ENCODE measurements around the gene MAPK10. TPM values are rescaled to one million over a fixed set of nuclear protein-coding genes. Genes with fewer than 3 reads are reported as not detected.
A peak's percentile ranks its signal among the peaks of the same experiment; 100 is the strongest.

Gene MAPK10
- total and polyA plus RNA-seq, 9 donors: 1.9 to 5.6 (median 3.1) TPM

DNA sequence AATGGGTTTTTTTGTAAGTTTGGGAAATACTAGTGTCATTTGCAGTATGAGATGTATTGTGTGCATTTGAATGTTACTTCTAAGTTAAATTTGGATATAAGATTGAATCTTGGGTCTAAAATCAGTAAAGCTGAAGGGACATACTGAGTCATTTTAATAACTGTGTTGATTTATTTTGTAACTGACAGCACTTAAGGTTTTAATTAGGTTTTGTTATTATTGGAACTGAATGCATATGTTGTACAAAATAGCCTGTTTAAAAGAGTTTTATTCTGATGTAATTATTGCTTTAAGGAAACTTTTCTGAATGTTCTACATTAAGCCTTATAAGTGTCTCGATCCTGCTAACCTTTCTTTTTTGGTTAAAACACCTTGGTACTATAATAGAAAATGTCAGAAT is 396.6 kb downstream of the MAPK10 start:
- WGBS (ENCODE audit: insufficient coverage): no CpG with 5 or more reads among the region's 1 CpG
- no peak for DNase-seq
- H3K27ac ChIP-seq (ENCODE audit: low read length): no peak overlapping the region
- no peaks in the 10 kb centered on the region for H3K9me3 ChIP-seq (replicated peaks; ENCODE audit: control insufficient read depth, low read depth, low read length)
- H3K4me3 ChIP-seq (ENCODE audit: low read length): no peak overlapping the region
- H3K36me3 ChIP-seq (ENCODE audit: control insufficient read depth, insufficient read depth, low read length): no peaks in the 10 kb centered on the region
- peaks cover 4% of the 10 kb centered on the region for H3K4me1 ChIP-seq (ENCODE audit: control insufficient read depth, insufficient read depth, low read length)
- H3K27me3 ChIP-seq (ENCODE audit: control insufficient read depth, insufficient read depth, low read length): no peaks in the 10 kb centered on the region

GRCh38 chr4:85961887-85962286 is 398.0 kb downstream of the MAPK10 start:
- no peaks in the 10 kb centered on the region for H3K27me3 ChIP-seq (ENCODE audit: control insufficient read depth, insufficient read depth, low read length)
- WGBS (ENCODE audit: insufficient coverage): no CpG with 5 or more reads among the region's 4 CpGs
- H3K4me3 ChIP-seq (ENCODE audit: low read length): no peak overlapping the region

DNA sequence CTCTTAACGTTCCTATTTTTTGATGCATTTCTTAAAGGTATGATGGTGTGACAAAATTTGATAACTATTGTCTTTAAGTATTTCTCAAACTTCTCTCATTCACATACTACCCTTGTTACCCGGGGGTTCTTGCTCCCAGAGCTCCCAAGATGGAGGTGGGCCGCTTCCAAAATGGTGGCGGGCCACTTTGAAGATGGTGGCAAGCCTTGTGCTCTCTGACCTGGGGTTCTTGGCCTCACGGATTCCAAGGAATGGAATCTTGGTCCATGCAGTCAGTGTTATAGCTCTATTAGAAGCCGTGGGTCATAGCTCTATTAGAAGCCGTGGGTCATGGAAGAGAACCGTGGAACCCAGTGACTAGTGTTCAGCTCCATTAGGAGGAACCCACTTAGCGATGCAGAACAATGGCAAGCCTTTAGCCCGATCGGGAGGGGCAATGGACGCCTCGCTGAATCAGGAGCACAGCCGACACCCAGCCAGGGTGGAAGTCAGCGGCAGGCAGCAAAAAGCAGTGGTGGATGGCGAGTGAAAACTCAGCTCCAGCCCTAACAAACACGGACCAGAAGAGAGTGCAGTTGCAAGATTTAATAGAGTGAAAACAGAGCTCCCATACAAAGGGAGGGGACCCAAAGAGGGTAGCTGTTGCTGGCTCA is 403.4 kb downstream of the MAPK10 start:
- no peak overlapping the region for H3K27ac ChIP-seq (ENCODE audit: low read length)
- WGBS (ENCODE audit: insufficient coverage): 95% methylated on average over 13 of the region's 17 CpGs
- DNase-seq: no peak
- H3K27me3 ChIP-seq (ENCODE audit: control insufficient read depth, insufficient read depth, low read length): no peaks in the 10 kb centered on the region
- peaks cover 7% of the 10 kb centered on the region for H3K4me1 ChIP-seq (ENCODE audit: control insufficient read depth, insufficient read depth, low read length)
- H3K9me3 ChIP-seq (replicated peaks; ENCODE audit: control insufficient read depth, low read depth, low read length): no peaks in the 10 kb centered on the region
- no peak overlapping the region for H3K4me3 ChIP-seq (ENCODE audit: low read length)
- H3K36me3 ChIP-seq (ENCODE audit: control insufficient read depth, insufficient read depth, low read length): peaks cover 2% of the 10 kb centered on the region

More at GRCh38 chr4:85961887-85962286, 398.0 kb downstream of the MAPK10 start:
- H3K36me3 ChIP-seq (ENCODE audit: control insufficient read depth, insufficient read depth, low read length): no peaks in the 10 kb centered on the region
- H3K27ac ChIP-seq (ENCODE audit: low read length): peak overlapping the region; percentile 9
- no peak for DNase-seq
- peaks cover 4% of the 10 kb centered on the region for H3K4me1 ChIP-seq (ENCODE audit: control insufficient read depth, insufficient read depth, low read length)
- no peaks in the 10 kb centered on the region for H3K9me3 ChIP-seq (replicated peaks; ENCODE audit: control insufficient read depth, low read depth, low read length)

GRCh38 chr4:85955620-85956292 is 404.1 kb downstream of the MAPK10 start:
- no peak for DNase-seq
- peaks cover 2% of the 10 kb centered on the region for H3K36me3 ChIP-seq (ENCODE audit: control insufficient read depth, insufficient read depth, low read length)
- H3K9me3 ChIP-seq (replicated peaks; ENCODE audit: control insufficient read depth, low read depth, low read length): no peaks in the 10 kb centered on the region
- peaks cover 7% of the 10 kb centered on the region for H3K4me1 ChIP-seq (ENCODE audit: control insufficient read depth, insufficient read depth, low read length)
- H3K27ac ChIP-seq (ENCODE audit: low read length): no peak overlapping the region
- H3K4me3 ChIP-seq (ENCODE audit: low read length): no peak overlapping the region
- no peaks in the 10 kb centered on the region for H3K27me3 ChIP-seq (ENCODE audit: control insufficient read depth, insufficient read depth, low read length)

DNA sequence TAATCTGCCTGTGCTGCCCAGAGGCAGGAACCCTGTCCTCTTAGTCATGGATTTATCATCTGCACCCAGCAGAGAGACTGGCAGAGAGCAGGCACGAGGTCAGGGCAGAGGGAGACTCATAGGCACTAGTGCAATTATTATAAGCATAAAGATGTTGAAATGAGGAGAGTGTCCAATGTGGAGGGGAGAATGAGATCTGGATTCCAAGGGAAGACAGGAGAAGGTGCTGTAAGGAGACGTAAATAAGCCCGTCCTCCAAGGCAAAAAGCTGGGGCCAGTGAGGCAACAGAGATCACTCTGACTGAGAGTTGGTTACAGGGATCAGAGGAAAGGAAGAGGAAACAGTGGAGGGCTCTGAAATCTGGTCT is 406.2 kb downstream of the MAPK10 start:
- Histone ChIP-seq H3K4me1 (ENCODE audit: control insufficient read depth, insufficient read depth, low read length) (peaks cover 7% of the 10 kb centered on the region), H3K27me3 (ENCODE audit: control insufficient read depth, insufficient read depth, low read length) (no peaks in the 10 kb centered on the region), H3K9me3 (replicated peaks; ENCODE audit: control insufficient read depth, low read depth, low read length) (no peaks in the 10 kb centered on the region), H3K27ac (ENCODE audit: low read length) (peak overlapping the region; percentile 77), H3K36me3 (ENCODE audit: control insufficient read depth, insufficient read depth, low read length) (peaks cover 2% of the 10 kb centered on the region), H3K4me3 (ENCODE audit: low read length) (no peak overlapping the region)
- 69% methylated on average over 3 of the region's 3 CpGs for whole genome bisulfite sequencing (ENCODE audit: insufficient coverage)
- no peak for DNase-seq

GRCh38 chr4:85952972-85953650 is 406.7 kb downstream of the MAPK10 start:
- H3K9me3 ChIP-seq (replicated peaks; ENCODE audit: control insufficient read depth, low read depth, low read length): no peaks in the 10 kb centered on the region
- 13% methylated on average over 1 of the region's 3 CpGs for WGBS (ENCODE audit: insufficient coverage)
- no peaks in the 10 kb centered on the region for H3K27me3 ChIP-seq (ENCODE audit: control insufficient read depth, insufficient read depth, low read length)
- H3K27ac ChIP-seq (ENCODE audit: low read length): peak overlapping the region; percentile 77
- peaks cover 2% of the 10 kb centered on the region for H3K36me3 ChIP-seq (ENCODE audit: control insufficient read depth, insufficient read depth, low read length)
- no peak overlapping the region for H3K4me3 ChIP-seq (ENCODE audit: low read length)
- peaks cover 7% of the 10 kb centered on the region for H3K4me1 ChIP-seq (ENCODE audit: control insufficient read depth, insufficient read depth, low read length)
- DNase-seq: peak; percentile 85

GRCh38 chr4:85952528-85952927 is 407.3 kb downstream of the MAPK10 start:
- Histone ChIP-seq H3K27me3 (ENCODE audit: control insufficient read depth, insufficient read depth, low read length) (no peaks in the 10 kb centered on the region), H3K9me3 (replicated peaks; ENCODE audit: control insufficient read depth, low read depth, low read length) (no peaks in the 10 kb centered on the region), H3K4me1 (ENCODE audit: control insufficient read depth, insufficient read depth, low read length) (peaks cover 7% of the 10 kb centered on the region), H3K36me3 (ENCODE audit: control insufficient read depth, insufficient read depth, low read length) (peaks cover 2% of the 10 kb centered on the region), H3K27ac (ENCODE audit: low read length) (peak overlapping the region; percentile 77), H3K4me3 (ENCODE audit: low read length) (no peak overlapping the region)
- no CpG with 5 or more reads among the region's 3 CpGs for WGBS (ENCODE audit: insufficient coverage)
- peak; percentile 77 for DNase-seq

GRCh38 chr4:85951099-85951498 is 408.8 kb downstream of the MAPK10 start:
- Histone ChIP-seq H3K4me3 (ENCODE audit: low read length) (no peak overlapping the region), H3K4me1 (ENCODE audit: control insufficient read depth, insufficient read depth, low read length) (peaks cover 7% of the 10 kb centered on the region), H3K36me3 (ENCODE audit: control insufficient read depth, insufficient read depth, low read length) (peaks cover 2% of the 10 kb centered on the region), H3K9me3 (replicated peaks; ENCODE audit: control insufficient read depth, low read depth, low read length) (no peaks in the 10 kb centered on the region), H3K27ac (ENCODE audit: low read length) (no peak overlapping the region), H3K27me3 (ENCODE audit: control insufficient read depth, insufficient read depth, low read length) (no peaks in the 10 kb centered on the region)
- DNase-seq: no peak
- 71% methylated on average over 1 of the region's 3 CpGs for WGBS (ENCODE audit: insufficient coverage)

- Histone ChIP-seq H3K36me3 (ENCODE audit: control insufficient read depth, insufficient read depth, low read length) (peaks cover 3% of the 10 kb centered on the region), H3K27me3 (ENCODE audit: control insufficient read depth, insufficient read depth, low read length) (no peaks in the 10 kb centered on the region), H3K9me3 (replicated peaks; ENCODE audit: control insufficient read depth, low read depth, low read length) (no peaks in the 10 kb centered on the region), H3K4me3 (ENCODE audit: low read length) (no peak overlapping the region), H3K27ac (ENCODE audit: low read length) (no peak overlapping the region), H3K4me1 (ENCODE audit: control insufficient read depth, insufficient read depth, low read length) (no peaks in the 10 kb centered on the region)
- DNase-seq: no peak
Observed at GRCh38 chr4:85946821-85947220, 413.0 kb downstream of the MAPK10 start.

DNA sequence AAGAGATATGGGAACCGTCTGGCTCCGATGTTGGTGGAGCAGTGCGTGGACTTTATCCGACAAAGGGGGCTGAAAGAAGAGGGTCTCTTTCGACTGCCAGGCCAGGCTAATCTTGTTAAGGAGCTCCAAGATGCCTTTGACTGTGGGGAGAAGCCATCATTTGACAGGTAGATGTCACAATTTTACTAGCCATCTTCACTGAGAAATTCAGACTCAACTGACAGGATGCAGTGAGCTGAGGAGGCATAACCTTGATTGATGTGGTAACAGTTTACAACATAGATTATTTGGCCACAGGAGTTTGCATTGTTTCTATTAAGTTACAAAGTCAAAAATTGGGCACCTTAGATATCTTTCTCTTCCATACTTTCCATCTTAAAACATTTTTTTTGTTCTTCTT is 417.7 kb downstream of the MAPK10 start:
- Histone ChIP-seq H3K9me3 (replicated peaks; ENCODE audit: control insufficient read depth, low read depth, low read length) (no peaks in the 10 kb centered on the region), H3K27me3 (ENCODE audit: control insufficient read depth, insufficient read depth, low read length) (no peaks in the 10 kb centered on the region), H3K4me1 (ENCODE audit: control insufficient read depth, insufficient read depth, low read length) (no peaks in the 10 kb centered on the region), H3K36me3 (ENCODE audit: control insufficient read depth, insufficient read depth, low read length) (peaks cover 6% of the 10 kb centered on the region), H3K4me3 (ENCODE audit: low read length) (no peak overlapping the region), H3K27ac (ENCODE audit: low read length) (no peak overlapping the region)
- WGBS (ENCODE audit: insufficient coverage): 76% methylated on average over 4 of the region's 5 CpGs
- no peak for DNase-seq
